ENCODE results near the gene RCBTB1.

GRCh38 chr13:49530457-49530856 lies 54.9 kb downstream of the RCBTB1 start:
- no peak for TF ChIP-seq MAX (IDR thresholded peaks at IDR 0.05)
- TF ChIP-seq REST (IDR thresholded peaks at IDR 0.05; ENCODE audit: low read depth): no peak
- no peak for TF ChIP-seq NFIC (IDR thresholded peaks at IDR 0.05)
- TF ChIP-seq TAF1 (IDR thresholded peaks at IDR 0.05; ENCODE audit: low read depth): no peak
- no peak for TF ChIP-seq EP300 (IDR thresholded peaks at IDR 0.05; ENCODE audit: borderline replicate concordance)
- no peak for TF ChIP-seq YY1 (IDR thresholded peaks at IDR 0.05; ENCODE audit: low read depth)
- TF ChIP-seq FOXM1 (IDR thresholded peaks at IDR 0.05; ENCODE audit: borderline replicate concordance, low read depth): no peak
- no peak for TF ChIP-seq ZBTB7A (IDR thresholded peaks at IDR 0.05; ENCODE audit: low read depth)
- TF ChIP-seq CREB1 (IDR thresholded peaks at IDR 0.05; ENCODE audit: low read depth): no peak
- no peak for TF ChIP-seq CEBPB (IDR thresholded peaks at IDR 0.05)
- no peak for TF ChIP-seq RAD21 (IDR thresholded peaks at IDR 0.05; ENCODE audit: low read depth)

Measured in Ishikawa (cell line).